Measurements from ENCODE around the gene RAB11FIP4.
A peak's percentile ranks its signal among the peaks of the same experiment; 100 is the strongest.

Gene RAB11FIP4

DNA sequence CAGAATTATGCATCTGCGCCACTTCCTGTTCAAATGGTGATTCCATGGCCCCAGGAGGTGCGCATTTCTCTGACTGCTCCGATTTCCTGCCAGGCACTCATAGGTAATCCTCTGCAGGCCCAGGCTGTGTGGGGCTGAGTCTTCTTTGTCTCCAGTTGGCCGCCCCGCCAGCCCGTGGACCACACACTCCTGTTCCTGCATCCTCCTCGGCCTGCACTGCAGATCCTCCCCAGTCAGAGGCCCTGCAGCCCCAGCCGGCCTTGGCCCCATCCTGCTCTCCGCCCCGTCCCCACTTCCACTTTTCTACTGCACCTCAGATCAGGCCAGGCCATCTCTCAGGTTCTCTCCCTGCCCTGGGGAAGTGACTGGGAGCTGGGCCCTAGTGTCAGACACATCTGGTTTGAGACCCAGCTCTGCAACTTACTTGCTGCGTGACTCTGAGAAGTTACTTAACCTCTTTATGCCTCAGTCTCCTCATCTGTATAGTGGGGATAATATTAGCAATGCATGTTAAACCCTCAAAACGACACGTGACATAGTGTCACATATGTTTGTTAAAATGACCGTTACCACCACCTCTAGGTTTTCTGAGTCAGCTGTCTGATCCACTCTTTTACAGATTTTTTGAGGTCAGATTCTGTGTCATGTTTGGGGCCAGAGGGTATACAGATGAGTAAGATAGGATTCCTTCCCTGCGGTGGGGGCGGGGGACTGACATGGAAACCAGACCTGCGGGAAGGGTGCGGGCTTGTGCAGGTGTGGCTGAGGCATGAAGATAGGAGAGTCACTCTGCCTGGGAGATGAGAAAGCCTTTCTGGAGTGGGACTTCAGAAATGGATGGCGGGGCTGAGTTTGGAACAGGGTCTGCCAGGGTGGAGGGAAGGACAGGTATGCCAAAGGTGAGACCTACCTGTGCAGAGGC lies 12.8 kb downstream of the RAB11FIP4 start:
- CTCF ChIA-PET = interaction anchor here (2.6 kb wide), 1 partner anchor 15 kb away, joined by 10 read pairs; no protein-coding TSS in a partner anchor
- POLR2A ChIA-PET = no interaction called here
- DNase-seq (ENCODE audit: extremely low spot score) = peak; percentile 15
- TF ChIP-seq, protein P1, sequence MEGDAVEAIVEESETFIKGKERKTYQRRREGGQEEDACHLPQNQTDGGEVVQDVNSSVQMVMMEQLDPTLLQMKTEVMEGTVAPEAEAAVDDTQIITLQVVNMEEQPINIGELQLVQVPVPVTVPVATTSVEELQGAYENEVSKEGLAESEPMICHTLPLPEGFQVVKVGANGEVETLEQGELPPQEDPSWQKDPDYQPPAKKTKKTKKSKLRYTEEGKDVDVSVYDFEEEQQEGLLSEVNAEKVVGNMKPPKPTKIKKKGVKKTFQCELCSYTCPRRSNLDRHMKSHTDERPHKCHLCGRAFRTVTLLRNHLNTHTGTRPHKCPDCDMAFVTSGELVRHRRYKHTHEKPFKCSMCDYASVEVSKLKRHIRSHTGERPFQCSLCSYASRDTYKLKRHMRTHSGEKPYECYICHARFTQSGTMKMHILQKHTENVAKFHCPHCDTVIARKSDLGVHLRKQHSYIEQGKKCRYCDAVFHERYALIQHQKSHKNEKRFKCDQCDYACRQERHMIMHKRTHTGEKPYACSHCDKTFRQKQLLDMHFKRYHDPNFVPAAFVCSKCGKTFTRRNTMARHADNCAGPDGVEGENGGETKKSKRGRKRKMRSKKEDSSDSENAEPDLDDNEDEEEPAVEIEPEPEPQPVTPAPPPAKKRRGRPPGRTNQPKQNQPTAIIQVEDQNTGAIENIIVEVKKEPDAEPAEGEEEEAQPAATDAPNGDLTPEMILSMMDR (IDR thresholded peaks at IDR 0.05; ENCODE audit: control extremely low read depth, extremely low read depth, low read depth, missing control alignments) = no peak

DNA sequence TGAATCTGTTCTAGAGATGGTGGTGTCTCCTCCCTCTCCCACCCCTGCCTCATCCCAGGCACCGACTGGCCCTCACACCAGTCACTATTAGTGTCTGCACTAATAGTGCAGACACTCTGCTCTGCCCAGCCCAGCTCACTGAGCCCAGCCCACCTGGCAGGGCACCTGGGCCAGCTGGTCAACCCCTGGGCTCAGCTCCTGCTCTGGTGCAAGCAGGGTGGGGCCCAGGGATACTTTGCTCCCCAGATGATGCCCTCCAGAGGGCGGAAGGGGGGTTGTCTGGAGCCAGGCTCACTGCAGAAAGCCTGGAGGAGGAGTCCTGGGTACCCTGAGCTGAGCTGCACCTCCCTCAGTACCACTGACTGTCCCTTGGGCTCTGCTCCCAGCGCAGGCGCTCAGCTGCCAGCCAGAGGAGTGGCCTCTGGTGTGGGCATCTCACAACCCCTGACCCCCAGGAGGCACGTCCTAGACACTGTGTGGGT lies 14.5 kb downstream of the RAB11FIP4 start:
- POLR2A ChIA-PET = no interaction called here
- CTCF ChIA-PET = interaction anchor here (2.6 kb wide), 1 partner anchor 17 kb away, joined by 10 read pairs; no protein-coding TSS in a partner anchor

DNA sequence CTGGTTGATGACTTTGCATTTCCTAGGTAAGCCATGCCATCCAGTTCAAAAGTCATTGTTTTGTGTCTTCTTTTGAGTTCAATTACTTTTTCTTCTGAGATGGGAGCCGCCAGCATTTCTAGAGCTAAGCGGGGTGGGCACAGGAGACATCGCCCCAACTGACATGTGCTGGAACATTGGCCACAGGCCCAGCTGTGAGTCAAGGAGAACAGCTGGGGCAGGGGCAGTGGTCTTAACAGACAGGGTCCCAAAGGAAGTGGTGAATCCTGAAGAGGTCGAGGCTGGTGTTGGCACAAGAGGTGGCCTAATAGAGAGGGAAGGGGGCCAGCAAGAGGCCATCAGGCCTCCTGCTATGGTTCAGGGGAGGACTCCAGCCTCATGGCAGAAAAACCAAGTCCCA lies 17.1 kb downstream of the RAB11FIP4 start:
- DNase-seq (ENCODE audit: extremely low spot score) = no peak
- TF ChIP-seq, protein P1 (IDR thresholded peaks at IDR 0.05; ENCODE audit: control extremely low read depth, extremely low read depth, low read depth, missing control alignments) = no peak
- CTCF ChIA-PET = no interaction called here
- POLR2A ChIA-PET = no interaction called here

More for the DNA sequence above, 14.5 kb downstream of the RAB11FIP4 start:
- DNase-seq (ENCODE audit: extremely low spot score) = no peak
- TF ChIP-seq, protein P1 (IDR thresholded peaks at IDR 0.05; ENCODE audit: control extremely low read depth, extremely low read depth, low read depth, missing control alignments) = no peak

DNA sequence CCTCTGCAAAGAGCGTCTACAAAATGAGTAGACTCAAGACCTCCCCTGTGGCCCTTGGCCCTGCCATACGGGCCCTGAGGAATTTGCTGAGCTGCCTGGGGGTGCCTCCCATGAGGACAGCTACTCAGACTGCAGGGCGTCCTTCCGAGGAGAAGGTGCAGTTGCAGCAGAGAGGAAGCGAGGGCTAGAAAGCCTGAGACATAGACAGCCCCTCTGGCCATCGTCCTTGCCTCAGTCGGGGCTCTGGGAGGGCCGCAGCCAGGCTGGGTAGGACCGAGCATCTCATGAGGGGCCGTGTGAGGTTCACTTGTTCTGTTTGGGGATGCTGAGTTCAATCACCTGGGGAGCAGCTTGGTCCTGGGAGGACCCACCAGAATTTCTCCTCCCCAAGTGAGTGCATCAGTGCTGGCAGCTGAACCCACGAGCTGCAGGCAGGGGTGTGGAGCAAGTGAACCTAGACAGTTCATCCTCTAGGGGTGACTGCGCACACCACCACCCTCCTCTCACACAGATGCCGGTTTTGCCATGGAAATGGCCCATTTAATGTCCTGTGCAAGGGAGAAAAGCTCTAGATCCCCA lies 20.3 kb downstream of the RAB11FIP4 start:
- no peak for DNase-seq (ENCODE audit: extremely low spot score)
- ChIA-PET CTCF (interaction anchor here (1.0 to 1.3 kb wide), 4 partner anchors 10 to 113 kb away, joined by 3 to 4 read pairs (median 3); no protein-coding TSS in a partner anchor), POLR2A (no interaction called here)
- TF ChIP-seq, protein P1 (IDR thresholded peaks at IDR 0.05; ENCODE audit: control extremely low read depth, extremely low read depth, low read depth, missing control alignments) = no peak

DNA sequence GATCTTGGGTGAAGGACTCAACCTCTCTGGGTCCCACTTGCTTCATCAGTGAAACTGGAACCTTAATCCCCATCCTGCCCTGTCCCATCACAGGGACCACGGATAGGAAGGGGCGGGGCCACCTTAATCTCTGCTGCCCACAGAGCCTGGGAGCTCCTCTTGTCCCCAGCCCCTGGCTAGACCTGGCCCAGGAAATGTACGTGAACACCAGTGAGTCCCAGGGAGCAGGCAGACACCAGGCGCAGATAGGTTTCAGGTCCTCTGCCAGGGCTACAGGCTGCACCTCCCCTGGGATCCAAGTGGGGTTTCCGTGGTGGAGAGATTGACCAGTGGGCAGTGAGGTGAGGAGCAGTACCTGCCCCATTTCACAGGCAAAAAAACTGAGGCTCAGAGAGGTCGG lies 21.0 kb downstream of the RAB11FIP4 start:
- DNase-seq (ENCODE audit: extremely low spot score) = no peak
- ChIA-PET CTCF (interaction anchor here (1.2 to 1.3 kb wide), 2 partner anchors 15 to 112 kb away, joined by 3 to 4 read pairs; no protein-coding TSS in a partner anchor), POLR2A (no interaction called here)
- TF ChIP-seq, protein P1 (IDR thresholded peaks at IDR 0.05; ENCODE audit: control extremely low read depth, extremely low read depth, low read depth, missing control alignments) = no peak

DNA sequence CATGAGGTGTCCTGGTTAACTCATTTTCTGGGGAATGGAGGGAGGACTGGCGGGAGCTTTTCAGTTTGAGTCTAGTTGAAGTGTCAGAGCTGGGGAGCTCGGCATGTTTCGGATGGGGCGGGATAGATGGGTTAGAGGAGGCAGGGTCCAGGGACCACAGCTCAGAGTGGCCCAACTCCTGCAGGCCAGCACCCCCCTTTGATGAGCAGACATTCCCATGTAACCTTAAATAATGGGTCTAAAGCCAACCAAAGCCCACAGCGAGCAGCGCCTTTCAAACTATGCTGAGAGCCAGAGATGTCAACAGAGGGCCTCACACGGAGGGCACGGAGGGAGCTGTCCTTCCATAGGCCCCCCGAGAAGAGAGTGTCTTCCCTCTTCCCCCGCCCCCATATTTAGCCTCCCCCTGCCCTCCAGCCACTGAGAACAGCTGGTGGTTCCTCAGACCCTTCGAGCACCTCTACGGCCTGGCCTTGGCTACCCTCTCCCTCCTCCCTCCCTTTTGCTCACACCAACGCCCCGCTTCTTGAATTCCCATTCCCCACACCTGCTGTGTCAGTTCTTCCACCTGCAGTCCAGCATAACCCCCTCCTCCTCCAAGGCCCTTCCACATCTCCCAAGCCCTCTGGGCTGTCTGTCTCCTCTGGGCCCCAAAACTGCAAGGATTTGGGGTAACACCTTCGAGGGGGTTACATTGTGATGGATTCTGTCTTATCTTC lies 21.8 kb downstream of the RAB11FIP4 start:
- ChIA-PET CTCF (interaction anchor here (0.7 to 1.3 kb wide), 3 partner anchors 15 to 111 kb away, joined by 3 to 4 read pairs (median 4); no protein-coding TSS in a partner anchor), POLR2A (no interaction called here)
- TF ChIP-seq, protein P1 (IDR thresholded peaks at IDR 0.05; ENCODE audit: control extremely low read depth, extremely low read depth, low read depth, missing control alignments) = no peak
- no peak for DNase-seq (ENCODE audit: extremely low spot score)
